GM19372 (cell line): ENCODE measurements around the gene POLE3.
A peak's percentile ranks its signal among the peaks of the same experiment; 100 is the strongest.
"Not testable (repeated sequence)": the region's sequence is repeated elsewhere in the genome, so short reads cannot be mapped to it uniquely, and the experiment has no call there.

Experiments used
- ATAC-seq: cut with Tn5 transposase; IDR thresholded peaks from one replicate; pipeline ENCODE4 v1.9.1; 2021; ENCODE audit warnings: mild to moderate bottlenecking, low read depth, moderate library complexity; ENCODE audit not compliant: unreplicated experiment

POLE3 gene

DNA sequence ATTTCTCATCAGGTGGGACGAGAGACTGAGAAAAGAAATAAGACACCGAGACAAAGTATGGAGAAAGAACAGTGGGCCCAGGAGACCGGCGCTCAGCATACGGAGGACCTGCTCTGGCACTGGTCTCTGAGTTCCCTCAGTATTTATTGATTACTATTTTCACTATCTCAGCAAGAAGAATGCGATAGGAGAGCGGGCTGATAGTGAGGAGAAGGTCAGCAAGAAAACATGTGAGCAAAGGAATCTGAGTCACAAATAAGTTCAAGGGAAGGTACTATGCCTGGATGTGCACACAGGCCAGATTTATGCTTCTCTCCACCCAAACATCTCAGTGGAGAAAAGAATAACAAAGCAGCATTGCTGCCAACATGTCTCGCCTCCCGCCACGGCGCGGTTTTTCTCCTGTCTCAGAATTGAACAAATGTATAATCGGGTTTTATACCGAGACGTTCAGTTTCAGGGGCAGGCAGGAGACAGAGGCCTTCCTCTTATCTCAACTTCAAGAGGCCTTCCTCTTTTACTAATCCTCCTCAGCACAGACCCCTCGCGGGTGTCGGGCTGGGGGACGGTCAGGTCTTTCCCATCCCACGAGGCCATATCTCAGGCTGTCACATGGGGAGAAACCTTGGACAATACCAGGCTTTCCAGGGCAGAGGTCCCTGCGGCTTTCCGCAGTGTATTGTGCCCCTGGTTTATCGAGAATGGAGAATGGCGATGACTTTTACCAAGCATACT lies 31.2 kb downstream of the POLE3 start:
- ATAC-seq = not testable (repeated sequence)

DNA sequence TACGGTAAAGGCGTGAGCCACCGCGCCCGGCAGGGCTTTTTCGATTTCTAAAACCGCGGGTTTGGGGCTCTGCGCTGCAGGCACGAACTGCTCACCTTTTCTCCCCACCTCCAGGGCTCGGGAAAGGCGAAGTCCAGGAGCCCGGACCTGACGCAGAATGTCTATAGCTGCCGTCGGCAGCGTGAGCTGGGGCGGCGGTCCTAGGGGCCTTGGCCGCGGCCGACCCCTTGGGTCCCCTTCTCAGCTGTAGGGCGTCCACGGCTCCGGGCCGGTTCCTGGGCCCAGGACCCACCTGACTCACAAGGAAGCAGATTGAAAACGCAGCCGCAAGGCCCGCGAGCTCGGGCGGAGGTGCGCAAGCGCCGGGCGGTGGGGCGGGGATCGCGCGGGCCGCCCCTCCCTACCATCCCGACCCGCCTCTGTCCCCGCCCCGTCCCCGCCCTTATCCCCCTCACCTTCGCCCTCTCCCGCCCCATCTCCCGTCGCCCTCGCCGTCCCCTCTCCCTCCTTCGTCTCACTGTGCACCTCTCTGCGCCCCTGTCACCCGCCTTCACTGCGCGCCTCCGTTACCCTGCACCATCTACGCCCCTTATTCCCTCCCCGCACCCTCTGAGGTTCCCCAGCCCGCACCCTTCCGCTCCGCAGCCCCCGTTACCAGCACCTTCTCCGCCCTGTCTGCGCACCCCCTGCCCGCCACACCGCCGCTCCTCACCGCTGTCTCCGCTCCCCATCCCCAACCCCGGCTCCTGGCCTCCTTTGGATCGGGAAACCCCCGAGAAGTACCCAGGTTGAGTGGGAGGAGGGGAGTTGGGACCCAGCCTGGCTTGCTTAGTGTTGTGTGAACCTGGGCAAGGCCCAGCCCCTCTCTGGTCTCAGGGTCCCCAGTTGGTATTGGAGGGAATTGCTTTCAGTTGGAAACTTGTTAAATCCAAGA lies 33.6 kb downstream of the POLE3 start, which contains the start of gene HDHD3:
Gene HDHD3, minus strand, starts transcription at position 353 of the 934 bp plus-strand sequence. CDS start 2,632 bp downstream, outside the sequence.
- peak; percentile 91 for ATAC-seq

DNA sequence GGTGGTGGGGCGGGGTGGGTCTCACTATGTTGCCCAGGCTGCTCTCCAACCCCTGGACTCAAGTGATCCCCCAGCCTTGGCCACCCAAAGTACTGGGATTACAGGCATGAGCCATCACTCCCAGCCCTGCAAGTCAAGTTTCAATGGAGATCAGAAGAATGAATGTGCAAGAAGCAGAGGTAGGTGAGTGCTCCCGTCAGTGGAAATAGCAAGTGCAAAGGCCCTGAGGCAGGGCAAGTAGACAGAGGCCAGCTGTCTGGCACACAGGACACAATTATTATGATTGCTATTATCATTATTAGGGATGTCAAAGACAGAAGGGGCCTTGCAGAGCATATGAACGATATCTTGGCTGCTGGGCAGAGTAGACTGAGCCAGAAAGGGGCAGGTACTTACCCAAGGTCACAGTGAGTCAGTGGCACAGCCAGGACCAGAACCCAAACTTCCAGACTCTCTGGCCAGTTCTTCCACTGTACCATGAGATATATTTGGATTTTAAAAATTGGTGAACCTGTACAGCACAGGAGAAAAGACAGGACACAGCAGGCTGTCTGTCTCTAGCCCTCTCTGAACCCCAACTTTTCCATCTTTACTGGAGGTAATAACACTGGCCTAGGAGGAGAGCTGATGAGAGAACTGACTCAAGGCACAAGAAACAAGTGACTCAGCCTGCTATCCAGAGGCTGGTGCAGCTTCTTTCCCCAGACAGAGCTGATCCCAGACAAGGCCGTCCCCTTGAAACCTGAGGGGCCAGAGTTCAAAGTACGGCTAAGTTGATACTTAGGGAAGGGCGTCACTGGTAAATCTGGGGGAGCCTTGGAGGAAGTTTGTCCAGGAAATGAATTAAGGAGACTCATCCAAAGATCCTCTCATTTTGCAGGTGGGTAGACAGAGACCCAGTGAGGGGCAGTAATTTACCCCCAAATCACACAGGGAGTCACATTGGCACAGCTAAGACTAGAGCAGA lies 35.1 kb downstream of the POLE3 start:
- ATAC-seq = no peak

DNA sequence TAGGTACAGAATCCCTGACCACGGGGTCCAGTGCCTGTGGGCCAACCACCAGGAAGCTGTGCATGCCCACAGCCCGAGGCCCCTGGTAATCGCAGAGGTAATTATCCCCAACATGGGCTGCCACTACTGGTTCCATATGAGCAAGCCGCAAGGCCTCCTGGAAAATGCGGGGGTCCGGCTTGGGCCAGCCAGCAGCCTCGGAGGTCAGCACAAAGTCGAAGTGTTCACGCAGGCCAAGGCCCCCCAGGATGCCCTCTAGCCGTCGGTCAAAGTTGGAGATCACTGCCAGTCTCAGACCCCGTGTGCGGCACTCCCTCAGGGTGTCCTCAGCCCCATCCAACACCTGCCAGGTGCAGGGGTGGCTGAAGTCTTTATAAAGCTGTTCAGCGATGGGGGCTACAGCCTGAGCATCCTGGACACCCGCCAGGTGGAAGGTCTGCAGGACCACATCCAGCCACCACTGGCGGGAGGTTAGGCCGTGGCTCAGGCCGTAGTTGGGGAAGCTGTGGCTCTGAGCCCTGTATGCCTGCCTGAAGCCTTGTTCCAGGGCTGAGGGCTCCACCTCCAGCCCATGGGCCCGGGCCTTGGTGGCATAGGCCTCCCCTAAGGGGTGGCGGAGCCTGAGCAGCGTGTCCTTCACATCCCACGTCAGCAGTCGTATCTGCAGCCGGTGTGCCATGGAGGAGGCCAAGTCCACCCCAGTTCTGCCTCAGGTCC lies 36.6 kb downstream of the POLE3 start:
- ATAC-seq = no peak

DNA sequence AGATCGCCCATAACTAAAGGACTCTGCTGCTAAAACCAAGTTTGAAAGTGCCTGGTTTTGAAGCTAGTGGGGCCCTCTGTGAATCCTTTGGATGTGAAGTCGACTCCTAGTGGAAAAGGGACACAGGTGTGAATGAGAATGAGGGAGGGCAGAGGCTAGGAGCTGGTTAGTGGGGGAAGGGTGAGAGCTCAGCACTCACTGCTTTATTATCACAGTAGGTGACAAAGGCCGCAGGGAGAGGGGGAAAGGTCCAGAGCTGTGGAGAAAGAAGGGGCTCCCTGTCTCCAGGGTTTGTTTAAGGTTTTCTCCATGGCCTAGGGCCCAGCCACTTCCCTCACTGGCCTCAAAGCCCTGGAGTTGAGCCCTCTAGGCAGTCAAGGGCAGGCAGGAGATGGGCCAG lies 37.2 kb downstream of the POLE3 start:
- ATAC-seq = no peak

DNA sequence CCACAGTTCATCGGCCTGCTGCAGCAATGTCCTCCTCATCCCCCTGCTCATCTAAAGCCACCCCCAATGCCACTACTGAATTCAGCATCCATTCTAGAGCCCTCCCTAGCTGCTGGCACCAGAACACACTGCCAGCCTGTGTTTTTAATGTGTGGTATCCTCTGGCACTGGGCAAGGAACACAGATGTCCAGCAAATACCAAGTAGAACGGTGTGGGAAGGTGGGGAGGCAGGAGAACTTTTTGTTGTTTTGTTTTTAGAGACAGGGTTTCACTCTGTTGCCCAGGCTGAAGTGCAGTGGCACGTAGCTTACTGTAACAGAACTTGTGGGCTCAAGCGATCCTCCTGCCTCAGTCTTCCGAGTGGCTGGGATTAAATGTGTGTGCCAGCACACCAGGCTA lies 38.4 kb downstream of the POLE3 start:
- no peak for ATAC-seq

DNA sequence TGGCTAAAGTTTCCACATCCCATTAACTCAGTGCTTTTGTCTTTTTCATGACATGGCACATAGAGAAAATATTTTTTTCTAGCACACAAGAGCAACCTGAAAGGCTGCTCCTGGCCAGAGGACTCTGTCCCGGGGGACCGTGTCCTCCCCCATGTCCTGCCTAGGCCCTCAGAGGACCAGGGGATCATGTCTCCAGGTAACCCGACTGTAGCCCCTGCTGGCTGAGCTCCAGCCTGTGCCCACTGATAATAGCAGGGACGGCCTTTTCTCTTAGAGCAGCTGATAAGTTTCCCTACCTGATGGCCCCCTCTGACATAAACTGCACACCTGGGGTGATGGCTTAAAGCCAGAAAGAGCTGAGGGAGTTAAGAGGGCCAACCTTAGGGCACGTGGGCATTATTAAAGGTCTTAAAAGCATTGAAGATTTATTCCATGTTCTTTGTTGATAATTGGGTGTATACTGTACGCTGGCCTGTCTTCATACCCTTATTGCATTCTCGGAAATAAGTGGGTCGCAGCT lies 39.6 kb downstream of the POLE3 start:
- no peak for ATAC-seq

DNA sequence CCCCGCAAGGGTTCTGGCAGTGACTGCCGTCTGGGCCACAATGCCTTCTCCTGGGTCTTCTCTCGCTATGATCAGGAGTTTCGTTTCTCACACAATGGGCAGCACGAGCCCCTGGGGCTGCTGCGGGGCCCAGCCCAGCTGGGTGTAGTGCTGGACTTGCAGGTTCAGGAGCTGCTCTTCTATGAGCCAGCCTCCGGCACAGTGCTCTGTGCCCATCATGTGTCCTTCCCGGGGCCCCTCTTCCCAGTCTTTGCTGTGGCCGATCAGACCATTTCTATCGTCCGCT lies 40.7 kb downstream of the POLE3 start:
- no peak for ATAC-seq

DNA sequence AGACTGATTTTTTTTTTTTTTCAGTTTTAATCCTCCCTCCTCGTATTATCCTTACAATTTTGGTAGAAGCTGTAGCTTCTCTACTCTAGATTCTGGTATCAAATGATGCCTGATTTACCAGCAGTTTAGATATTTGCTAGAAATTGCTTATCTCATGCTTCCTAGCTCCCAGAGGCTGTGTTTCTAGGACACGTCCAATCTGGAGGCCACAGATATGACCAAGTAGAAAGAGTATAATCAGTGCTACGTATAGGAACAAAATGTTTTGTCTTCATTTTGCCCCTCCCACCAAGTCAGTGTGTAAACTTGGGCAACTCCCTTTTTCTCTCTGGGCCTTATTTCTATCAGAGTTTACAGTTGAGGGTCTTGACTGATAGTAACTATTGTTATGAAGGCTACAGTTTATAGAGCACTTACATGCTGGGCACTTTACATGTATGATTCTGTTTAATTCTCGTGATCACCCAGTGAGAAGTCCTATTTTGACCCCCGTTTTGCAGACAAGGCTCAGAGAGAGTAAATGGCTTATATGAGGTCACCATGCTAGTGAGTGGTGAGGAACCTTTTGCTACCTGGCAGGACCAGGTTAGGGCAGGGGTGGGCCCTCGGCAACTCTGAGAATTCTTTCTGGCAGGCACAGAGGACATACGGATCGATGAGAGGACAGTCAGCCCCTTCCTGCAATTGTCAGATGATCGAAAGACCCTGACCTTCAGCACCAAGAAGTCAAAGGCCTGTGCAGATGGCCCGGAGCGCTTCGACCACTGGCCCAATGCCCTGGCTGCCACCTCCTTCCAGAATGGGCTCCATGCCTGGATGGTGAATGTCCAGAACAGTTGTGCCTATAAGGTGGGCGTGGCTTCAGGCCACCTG lies 41.3 kb downstream of the POLE3 start:
- ATAC-seq = no peak

DNA sequence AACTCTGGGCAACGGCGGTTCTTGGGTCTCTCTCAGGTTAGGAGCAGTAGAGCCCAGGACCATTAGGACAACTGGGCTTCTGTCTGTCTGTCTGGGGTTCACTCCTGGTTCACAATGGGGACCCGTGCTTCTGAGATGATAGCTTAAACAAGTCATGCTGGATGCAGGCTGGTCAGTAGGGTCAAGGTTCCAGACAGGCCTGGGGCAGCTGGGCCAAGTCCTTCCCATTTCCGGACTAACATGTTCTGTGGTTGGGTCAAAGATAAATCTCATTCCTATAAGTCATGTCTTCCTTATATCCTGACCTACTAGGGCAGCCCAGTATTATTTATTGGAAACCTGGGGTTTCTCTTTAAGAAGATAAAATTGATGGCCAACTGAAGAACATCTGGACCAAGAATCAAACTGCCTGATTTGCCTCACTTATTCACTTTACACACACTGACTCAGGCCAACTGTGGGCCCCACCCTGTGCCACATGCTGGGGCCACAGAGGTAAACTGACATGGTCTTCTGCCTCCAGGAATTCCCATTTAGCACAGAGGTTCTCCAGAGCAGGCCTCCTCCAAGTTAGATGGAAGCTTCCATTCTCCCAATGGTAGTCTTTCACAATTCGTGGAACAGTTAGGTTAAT lies 42.0 kb downstream of the POLE3 start:
- no peak for ATAC-seq

DNA sequence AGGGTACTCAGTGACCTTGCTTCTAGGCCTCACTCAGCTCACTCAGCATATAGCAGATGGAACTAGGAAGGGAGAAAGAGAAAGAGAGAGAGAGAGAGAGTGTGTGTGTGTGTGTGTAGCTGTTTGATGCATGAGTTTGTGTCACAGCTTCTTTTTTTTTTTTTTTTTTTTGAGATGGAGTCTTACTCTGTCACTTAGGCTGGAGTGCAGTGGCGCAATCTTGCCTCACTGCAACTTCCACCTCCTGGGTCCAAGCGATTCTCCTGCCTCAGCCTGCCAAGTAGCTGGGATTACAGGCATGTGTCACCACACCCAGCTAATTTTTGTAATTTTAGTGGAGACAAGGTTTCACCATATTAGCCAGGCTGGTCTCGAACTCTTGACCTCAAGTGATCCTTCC lies 44.8 kb downstream of the POLE3 start:
- not testable (repeated sequence) for ATAC-seq

DNA sequence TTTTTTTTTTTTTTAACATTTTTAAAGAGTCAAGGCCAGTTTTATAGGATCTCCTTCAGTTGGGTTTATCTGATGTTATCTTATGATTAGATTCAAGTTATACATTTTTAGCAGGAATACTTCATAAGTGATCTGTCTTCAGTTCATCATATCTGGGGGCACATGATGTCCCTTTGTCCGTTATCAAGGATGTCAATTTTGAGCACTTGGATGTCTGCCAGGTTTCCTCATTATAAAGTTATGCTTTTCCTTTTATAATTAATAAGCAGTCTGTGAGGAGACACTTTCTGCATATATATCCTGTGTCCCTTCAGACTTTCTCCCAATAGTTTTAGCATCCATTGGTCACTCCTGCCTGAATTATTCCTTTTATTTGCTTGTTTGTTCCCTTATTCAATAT lies 45.5 kb downstream of the POLE3 start:
- no peak for ATAC-seq

DNA sequence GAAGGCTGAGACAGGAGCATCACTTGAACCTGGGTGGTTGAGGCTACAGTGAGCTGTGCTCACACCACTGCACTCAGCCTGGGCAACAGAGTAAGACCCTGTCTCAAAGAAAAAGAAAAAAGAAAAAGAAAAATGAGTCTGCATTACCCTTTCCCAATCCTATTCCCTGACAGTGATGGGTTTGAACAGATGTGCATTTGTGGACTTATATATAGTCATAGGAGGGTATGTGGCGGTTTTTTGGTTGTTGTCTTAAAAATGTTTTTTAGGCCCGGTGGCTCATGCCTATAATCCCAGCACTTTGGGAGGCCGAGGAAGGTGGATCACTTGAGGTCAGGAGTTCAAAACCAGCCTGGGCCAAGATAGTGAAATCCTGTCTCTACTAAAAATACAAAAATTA lies 47.1 kb downstream of the POLE3 start:
- no peak for ATAC-seq

DNA sequence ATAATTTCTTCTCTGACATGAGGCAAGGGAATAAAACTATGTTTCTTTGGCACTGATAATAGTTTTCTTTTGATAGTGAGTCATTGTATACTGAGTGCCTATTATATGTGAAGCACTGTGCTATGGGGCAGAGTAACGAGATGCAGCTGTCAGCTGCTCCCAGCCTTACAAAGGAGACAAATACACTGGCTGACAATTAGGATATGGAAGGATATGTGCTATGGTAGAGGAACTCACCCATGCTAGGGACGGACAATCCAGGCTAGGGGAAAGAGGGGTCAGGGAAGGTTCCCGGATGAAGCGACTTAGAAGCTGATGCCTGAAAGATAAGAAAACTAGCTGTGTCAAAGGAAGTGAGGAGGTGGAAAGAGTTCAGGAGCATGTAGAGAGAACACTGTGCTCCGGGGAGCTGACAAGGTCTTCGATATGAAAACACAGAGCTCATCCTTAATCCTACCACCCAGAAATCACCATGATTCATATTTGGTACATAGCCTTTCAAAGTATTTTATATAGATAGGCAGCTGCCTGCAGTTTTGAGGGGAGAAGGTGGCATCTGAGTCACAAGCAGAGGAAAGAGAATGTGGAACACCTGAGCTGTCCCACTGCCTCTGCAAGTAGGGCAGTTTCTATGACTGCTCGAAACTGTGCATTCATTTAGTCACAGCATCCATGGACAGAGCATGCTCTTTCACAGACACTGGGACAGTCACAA lies 49.0 kb downstream of the POLE3 start:
- no peak for ATAC-seq

DNA sequence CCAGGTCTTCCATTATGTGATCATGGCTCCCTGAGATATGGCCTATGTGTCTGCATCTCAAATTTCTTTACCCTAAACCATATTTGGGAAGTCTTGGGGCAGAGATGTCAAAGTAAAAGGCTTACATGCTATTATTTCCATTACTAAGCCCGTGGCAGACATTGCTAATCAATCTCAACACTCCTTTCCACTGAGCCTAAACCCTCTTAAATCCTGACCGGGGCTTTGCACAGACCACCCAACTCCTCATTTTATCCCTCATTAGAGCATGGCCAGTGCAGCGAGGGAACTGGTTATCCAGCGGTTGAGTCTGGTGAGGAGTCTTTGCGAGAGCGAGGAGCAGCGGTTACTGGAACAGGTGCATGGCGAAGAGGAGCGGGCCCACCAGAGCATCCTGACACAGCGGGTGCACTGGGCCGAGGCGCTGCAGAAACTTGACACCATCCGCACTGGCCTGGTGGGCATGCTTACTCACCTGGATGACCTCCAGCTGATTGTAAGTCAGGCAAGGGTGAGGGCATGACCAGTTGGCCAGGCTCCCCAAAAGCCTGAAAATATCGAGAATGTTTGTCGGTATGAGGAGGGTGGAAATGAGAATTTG lies 50.1 kb downstream of the POLE3 start:
- ATAC-seq = no peak

DNA sequence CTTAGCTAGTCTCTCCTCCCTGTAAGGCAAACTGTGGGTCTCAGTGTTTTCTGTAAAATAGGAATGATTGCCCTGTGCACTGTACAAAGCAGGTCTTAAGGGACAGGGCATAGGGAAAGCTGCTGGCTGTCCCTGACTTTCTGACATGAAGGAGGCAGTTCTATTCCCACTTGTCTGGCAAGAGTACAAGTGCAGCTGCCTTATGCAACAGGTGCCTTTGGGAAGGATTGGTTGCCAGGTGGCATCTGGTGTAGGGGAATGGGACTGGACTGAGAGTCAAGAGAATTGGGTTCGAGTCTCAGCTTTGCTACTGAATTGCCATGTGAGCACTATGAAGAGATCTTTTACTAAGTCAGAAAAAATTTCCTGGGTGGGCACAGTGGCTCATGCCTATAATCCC lies 51.1 kb downstream of the POLE3 start:
- no peak for ATAC-seq
